Activated naive CD8-positive, alpha-beta T cell treated with anti-CD3 and anti-CD28 coated beads, Interleukin-2, amount 50 U/mL, for 24 hours (primary cell): ENCODE measurements around the gene ARID2.

Source experiments
- ATAC-seq: fragments of 150-1000 bp; cut with Tn5 transposase; one replicate; pipeline ENCODE4 v1.10.0; 2021
- DNase-seq: peaks from one replicate; pipeline ENCODE4 v3.0.0; 2021
- H3K27ac Mint-ChIP-seq: one replicate; pipeline ENCODE4 v1.8.0; 2021; ENCODE audit warnings: mild to moderate bottlenecking, mixed read lengths
- H3K27me3 Mint-ChIP-seq: one replicate; pipeline ENCODE4 v1.8.0; 2021; ENCODE audit warnings: mixed read lengths
- H3K36me3 Mint-ChIP-seq: one replicate; pipeline ENCODE4 v1.8.0; 2021; ENCODE audit warnings: low read depth, mixed read lengths
- H3K4me1 Mint-ChIP-seq: one replicate; pipeline ENCODE4 v1.8.0; 2021; ENCODE audit warnings: mixed read lengths
- H3K4me3 Mint-ChIP-seq: one replicate; pipeline ENCODE4 v1.8.0; 2021; ENCODE audit warnings: mild to moderate bottlenecking, moderate library complexity, mixed read lengths
- H3K9me3 Mint-ChIP-seq: one replicate; pipeline ENCODE4 v1.8.0; 2021; ENCODE audit warnings: mixed read lengths

The ARID2 gene

DNA sequence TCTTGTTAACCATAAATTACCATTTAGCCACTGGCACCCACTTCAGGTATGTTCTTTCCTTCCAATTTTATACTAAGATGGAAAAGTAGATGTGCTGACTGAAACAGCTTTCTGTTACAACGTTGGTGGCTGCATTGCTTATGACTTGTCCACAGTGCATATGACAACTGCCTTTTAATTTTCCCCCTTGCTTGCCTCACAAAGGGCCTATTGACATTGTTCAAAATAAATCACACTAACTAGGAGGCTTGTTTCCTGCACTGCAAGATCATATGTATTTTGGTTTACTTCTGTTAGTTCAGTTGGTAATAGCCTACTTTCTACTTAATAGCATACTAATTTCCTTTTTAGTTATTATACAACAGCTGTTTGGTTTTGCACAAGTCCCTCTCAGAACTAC is 205.4 kb downstream of the ARID2 start:
- Mint-ChIP-seq H3K4me3 (no peak overlapping the region), H3K4me1 (peaks cover 6% of the 10 kb centered on the region), H3K9me3 (no peaks in the 10 kb centered on the region), H3K36me3 (peaks cover 27% of the 10 kb centered on the region), H3K27ac (no peak overlapping the region), H3K27me3 (no peaks in the 10 kb centered on the region)
- DNase-seq (no peak), ATAC-seq (no peak)

DNA sequence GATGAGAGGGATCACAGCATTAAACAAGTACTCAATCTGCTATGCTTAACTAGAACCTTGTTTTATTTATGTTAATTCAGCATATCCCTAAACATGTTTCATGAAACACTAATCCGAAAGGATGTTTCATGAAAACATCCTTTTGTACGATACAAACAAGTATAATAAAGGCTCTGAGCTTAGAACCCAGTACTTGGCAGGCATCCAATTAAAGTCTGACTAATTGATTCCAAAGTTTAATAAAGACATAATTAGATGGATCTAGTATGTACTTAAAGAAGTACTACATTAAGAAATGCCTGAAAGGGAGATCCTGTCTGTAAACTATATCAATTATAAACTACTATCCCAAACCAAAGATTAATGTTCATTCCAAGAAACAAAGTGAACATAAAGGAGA is 209.1 kb downstream of the ARID2 start:
- no peak overlapping the region for H3K4me3 Mint-ChIP-seq
- peaks cover 6% of the 10 kb centered on the region for H3K4me1 Mint-ChIP-seq
- H3K27ac Mint-ChIP-seq, result no peak overlapping the region
- no peaks in the 10 kb centered on the region for H3K27me3 Mint-ChIP-seq
- no peaks in the 10 kb centered on the region for H3K9me3 Mint-ChIP-seq
- DNase-seq, result no peak
- peaks cover 44% of the 10 kb centered on the region for H3K36me3 Mint-ChIP-seq
- ATAC-seq, result no peak

DNA sequence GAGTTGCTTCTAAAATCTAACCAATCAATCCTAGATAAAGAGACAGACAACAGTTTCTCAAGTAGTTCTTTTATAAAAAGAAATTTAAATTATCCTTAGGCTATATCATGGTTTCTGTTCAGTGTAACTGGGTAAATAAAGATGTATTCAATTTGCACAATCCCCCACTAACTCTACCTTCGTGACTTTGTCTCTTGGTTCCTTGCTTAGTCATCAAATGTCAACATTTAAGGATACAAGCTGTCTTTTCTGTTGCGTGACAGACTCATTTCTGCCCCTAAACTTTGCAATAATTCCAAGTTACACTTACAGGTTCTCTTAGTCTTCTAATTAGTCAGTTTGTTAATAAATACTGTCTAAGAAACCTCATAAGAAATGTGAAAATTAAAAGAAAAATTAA is 210.3 kb downstream of the ARID2 start:
- Mint-ChIP-seq H3K27me3 (no peaks in the 10 kb centered on the region), H3K36me3 (peaks cover 53% of the 10 kb centered on the region), H3K4me3 (no peak overlapping the region), H3K9me3 (no peaks in the 10 kb centered on the region), H3K27ac (no peak overlapping the region), H3K4me1 (peaks cover 6% of the 10 kb centered on the region)
- no peak for ATAC-seq
- DNase-seq, result no peak

DNA sequence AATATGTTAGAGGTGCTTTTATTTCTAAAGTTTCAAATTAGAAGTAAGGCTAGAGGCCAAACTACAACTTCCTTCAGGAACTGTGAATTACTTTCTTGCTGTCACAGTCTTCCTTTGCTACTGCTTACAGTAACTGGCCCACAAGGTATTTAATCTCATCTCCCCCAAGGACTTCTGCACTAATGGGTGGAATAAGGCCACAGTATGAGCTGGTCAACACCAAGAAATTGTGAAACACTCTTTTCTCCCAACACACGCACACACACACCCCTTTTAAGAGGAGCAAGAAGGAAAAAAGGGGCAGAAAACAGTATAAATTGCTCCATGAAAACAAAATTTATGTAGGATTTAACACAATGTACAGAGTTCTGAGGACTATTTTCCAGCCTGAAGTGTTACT is 215.3 kb downstream of the ARID2 start:
- H3K27me3 Mint-ChIP-seq, result no peaks in the 10 kb centered on the region
- H3K36me3 Mint-ChIP-seq, result peaks cover 72% of the 10 kb centered on the region
- H3K4me3 Mint-ChIP-seq, result no peak overlapping the region
- H3K9me3 Mint-ChIP-seq, result no peaks in the 10 kb centered on the region
- H3K4me1 Mint-ChIP-seq, result peaks cover 4% of the 10 kb centered on the region
- H3K27ac Mint-ChIP-seq, result no peak overlapping the region
- ATAC-seq (no peak), DNase-seq (no peak)

DNA sequence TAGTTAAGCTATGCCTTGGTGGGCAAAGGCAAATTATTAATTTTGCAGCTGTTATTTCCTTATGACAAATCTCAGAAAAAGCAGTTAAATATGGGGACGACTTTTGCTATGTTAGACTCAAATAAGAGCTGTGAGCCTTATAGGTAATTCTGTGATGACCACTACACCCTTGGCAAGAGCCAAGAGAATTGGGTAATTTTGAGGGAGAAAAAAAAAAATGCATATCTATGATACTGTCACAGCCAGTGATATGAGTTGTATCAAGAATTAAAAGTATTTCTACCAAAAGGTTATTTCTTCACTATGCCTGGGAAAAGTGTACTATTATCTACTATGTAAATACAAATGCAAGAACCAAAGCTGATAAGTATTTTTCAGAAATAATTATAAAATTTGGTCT is 216.9 kb downstream of the ARID2 start:
- no peak overlapping the region for H3K27ac Mint-ChIP-seq
- H3K9me3 Mint-ChIP-seq, result no peaks in the 10 kb centered on the region
- DNase-seq (no peak), ATAC-seq (no peak)
- H3K4me1 Mint-ChIP-seq, result peaks cover 3% of the 10 kb centered on the region
- no peaks in the 10 kb centered on the region for H3K27me3 Mint-ChIP-seq
- peaks cover 64% of the 10 kb centered on the region for H3K36me3 Mint-ChIP-seq
- no peak overlapping the region for H3K4me3 Mint-ChIP-seq

DNA sequence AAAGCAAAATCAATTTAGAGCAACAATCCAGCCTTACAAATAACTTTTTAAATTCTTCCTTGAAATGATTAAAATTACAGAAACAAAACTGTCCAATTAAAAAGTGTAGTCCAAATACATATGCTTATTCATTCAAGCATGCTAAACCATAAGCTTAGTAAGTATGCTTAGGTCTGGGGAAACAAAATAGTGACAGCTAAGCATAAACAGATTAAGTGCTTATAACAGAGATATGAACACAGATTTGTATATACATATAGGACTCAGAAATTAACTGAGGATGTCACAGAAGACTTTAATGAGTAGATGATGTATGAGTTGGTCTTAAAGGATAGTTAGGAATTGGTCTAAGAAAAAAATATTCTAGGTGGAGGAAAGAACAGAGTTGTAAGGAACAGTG is 219.0 kb downstream of the ARID2 start:
- Mint-ChIP-seq H3K36me3 (peaks cover 47% of the 10 kb centered on the region), H3K4me1 (peaks cover 3% of the 10 kb centered on the region), H3K9me3 (no peaks in the 10 kb centered on the region), H3K4me3 (no peak overlapping the region), H3K27ac (no peak overlapping the region), H3K27me3 (no peaks in the 10 kb centered on the region)
- no peak for ATAC-seq
- no peak for DNase-seq
